Right ventricle myocardium superior (tissue), 1 donor: Measurements from ENCODE around the gene STARD6. TPM values are rescaled to one million over a fixed set of nuclear protein-coding genes. Genes with fewer than 3 reads are reported as not detected.
A peak's percentile ranks its signal among the peaks of the same experiment; 100 is the strongest.

Experiments used
- ATAC-seq: fragments of 200-7000 bp; cut with Tn5 transposase; one replicate; pipeline ENCODE4 v1.9.1; 2020; ENCODE audit warnings: mild to moderate bottlenecking; ENCODE audit not compliant: poor library complexity
- DNase-seq: peaks from one replicate; pipeline ENCODE4 v3.0.0-alpha.2; 2020
- intact Hi-C: fragments of 100-400 bp; cut with DNase I; formaldehyde crosslinking; loops from one replicate; pipeline ENCODE4 v1.11.2; 2022
- total RNA-seq: library from RNA; stranded (reverse); fragmentation: NEBNext Ultra II Directional; extraction: Animal tissue kit (Norgen Biotek cat#: 25700); gene quantifications from one replicate; pipeline ENCODE4 v1.2.1, GENCODE V29; 2021
- donor health status: DM: no; HTN: yes; CAD: no; lungs with severe emphysema.

Gene STARD6
- total RNA-seq, 1 donor from 2014 or later = not detected

- ATAC-seq (no peak), DNase-seq (no peak)
- intact Hi-C loops = no loop called here
These were observed 78.0 kb downstream of the STARD6 start for GRCh38 chr18:54279477-54280219.

DNA sequence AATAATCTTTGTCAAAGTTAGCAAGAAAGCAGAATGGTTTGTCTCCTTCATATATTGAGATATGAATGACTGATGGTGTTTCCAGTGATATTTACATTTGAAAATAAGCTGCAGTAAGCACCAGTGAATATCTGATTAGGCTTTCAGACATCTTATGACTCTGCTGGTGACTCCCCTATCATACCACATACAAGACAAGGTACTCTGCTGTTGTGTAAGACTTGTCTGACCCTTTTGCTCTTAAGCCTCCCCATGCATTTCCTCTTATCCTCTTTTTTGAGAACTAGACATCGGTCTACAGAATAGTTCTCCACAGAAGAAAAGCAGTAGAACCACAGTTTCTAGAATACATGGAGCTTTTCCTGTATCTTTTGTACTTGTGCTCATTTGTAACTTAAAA lies 79.0 kb downstream of the STARD6 start:
- intact Hi-C loops = no loop called here
- no peak for DNase-seq
- no peak for ATAC-seq

DNA sequence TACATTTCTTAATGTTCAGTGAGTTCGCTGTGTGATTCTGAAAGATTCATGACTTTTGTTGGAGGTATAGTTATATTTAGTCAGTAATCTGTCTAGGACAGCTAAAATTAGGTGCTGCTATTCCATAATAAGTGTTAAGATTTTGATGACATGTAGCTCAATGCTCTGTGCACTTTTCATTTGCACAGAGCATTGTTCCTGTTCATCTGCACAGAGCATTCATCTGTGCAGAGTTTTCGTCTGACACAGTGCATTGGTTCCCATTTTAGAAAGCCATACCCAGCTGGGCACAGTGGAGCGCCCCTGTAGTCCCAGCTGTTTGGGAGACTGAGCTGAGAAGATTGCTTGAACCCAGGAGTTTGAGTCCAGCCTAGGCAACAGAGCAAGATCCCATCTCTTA lies 79.8 kb downstream of the STARD6 start:
- ATAC-seq = peak; percentile 63
- intact Hi-C loops = no loop called here
- no peak for DNase-seq

Other genes starting within 250 kb of the STARD6 start
- 43.6 TPM for gene MBD2, start 133.2 kb downstream of the STARD6 start, total RNA-seq
- 20.9 TPM for gene POLI, start 88.3 kb downstream of the STARD6 start, total RNA-seq
- 1.2 TPM for gene C18orf54, start within 50 bp of the STARD6 start, total RNA-seq
- not detected for gene DYNAP, start 233.4 kb upstream of the STARD6 start, total RNA-seq